Common myeloid progenitor, CD34-positive (primary cell): ENCODE data around the gene C1QL4.
A peak's percentile ranks its signal among the peaks of the same experiment; 100 is the strongest.

Experiments
- CTCF ChIA-PET: fragments of 350-600 bp; sonication (Branson Sonifier 250); formaldehyde crosslinking; loops from one replicate; lab custom pipeline; 2021; ENCODE audit warnings: antibody characterized with exemption; lab: Charles Lee
- POLR2A ChIA-PET: fragments of 350-600 bp; sonication (Branson Sonifier 250); formaldehyde crosslinking; loops from one replicate; lab custom pipeline; 2021; ENCODE audit warnings: antibody characterized with exemption; lab: Charles Lee
- DNase-seq, 3 donors: peaks; one replicate each; pipeline versions ENCODE4 v3.0.0 to v3.0.0-alpha.2; 2013
- H3K27ac ChIP-seq, 2 experiments: 1 replicate in 1 of 2; 2 replicates in 1 of 2; pipeline ENCODE4 v1.7.0; 2013; ENCODE audit warnings: inconsistent platforms in 2 of 2, low read length in 2 of 2, mild to moderate bottlenecking in 2 of 2, low read depth in 1 of 2, moderate library complexity in 1 of 2; ENCODE audit not compliant: severe bottlenecking in 2 of 2, insufficient read depth in 1 of 2, poor library complexity in 1 of 2
- H3K27me3 ChIP-seq, 5 experiments: replicated peaks in 2 of 5; 1 replicate in 3 of 5; 2 replicates in 2 of 5; pipeline versions ENCODE4 v1.6.1 to v1.7.0; 2013; ENCODE audit warnings: low read length in 4 of 5, mild to moderate bottlenecking in 2 of 5, moderate library complexity in 2 of 5, inconsistent platforms in 1 of 5; ENCODE audit not compliant: insufficient read depth in 5 of 5, control insufficient read depth in 4 of 5
- H3K36me3 ChIP-seq, 4 experiments: 1 replicate in 2 of 4; 2 replicates in 2 of 4; pipeline versions ENCODE4 v1.6.1 to v1.7.0; 2013; ENCODE audit warnings: low read length in 3 of 4, control low read depth in 1 of 4, mild to moderate bottlenecking in 1 of 4; ENCODE audit not compliant: control insufficient read depth in 4 of 4, insufficient read depth in 4 of 4
- H3K4me1 ChIP-seq, 4 experiments: 1 replicate in 3 of 4; 2 replicates in 1 of 4; pipeline versions ENCODE4 v1.6.1 to v1.7.1; 2013; ENCODE audit warnings: low read length in 3 of 4, mild to moderate bottlenecking in 3 of 4, control low read depth in 1 of 4, inconsistent platforms in 1 of 4, moderate library complexity in 1 of 4; ENCODE audit not compliant: control insufficient read depth in 4 of 4, insufficient read depth in 4 of 4; ENCODE audit errors: control extremely low read depth in 1 of 4
- H3K4me3 ChIP-seq, 7 experiments: 1 replicate in 4 of 7; 2 replicates in 3 of 7; pipeline versions ENCODE4 v1.5.1 to v1.7.0; 2013; ENCODE audit warnings: mild to moderate bottlenecking in 7 of 7, low read length in 6 of 7, moderate library complexity in 6 of 7, inconsistent platforms in 2 of 7, low read depth in 2 of 7, control low read depth in 1 of 7; ENCODE audit not compliant: insufficient read depth in 4 of 7, control insufficient read depth in 1 of 7; ENCODE audit errors: extremely low read depth in 1 of 7
- H3K9me3 ChIP-seq, 5 experiments: 1 replicate in 4 of 5; 2 replicates in 1 of 5; pipeline versions ENCODE4 v1.6.1 to v1.7.1; 2013; ENCODE audit warnings: low read length in 4 of 5, mild to moderate bottlenecking in 2 of 5, inconsistent platforms in 1 of 5, low read depth in 1 of 5, moderate library complexity in 1 of 5; ENCODE audit not compliant: control insufficient read depth in 4 of 5, insufficient read depth in 2 of 5; ENCODE audit errors: control extremely low read depth in 1 of 5
- WGBS: methylation state at CpG from one replicate; pipeline ENCODE4 v1.1.5; 2013; ENCODE audit not compliant: insufficient coverage; 5-methylcytosine and 5-hydroxymethylcytosine counted together

The C1QL4 gene

DNA sequence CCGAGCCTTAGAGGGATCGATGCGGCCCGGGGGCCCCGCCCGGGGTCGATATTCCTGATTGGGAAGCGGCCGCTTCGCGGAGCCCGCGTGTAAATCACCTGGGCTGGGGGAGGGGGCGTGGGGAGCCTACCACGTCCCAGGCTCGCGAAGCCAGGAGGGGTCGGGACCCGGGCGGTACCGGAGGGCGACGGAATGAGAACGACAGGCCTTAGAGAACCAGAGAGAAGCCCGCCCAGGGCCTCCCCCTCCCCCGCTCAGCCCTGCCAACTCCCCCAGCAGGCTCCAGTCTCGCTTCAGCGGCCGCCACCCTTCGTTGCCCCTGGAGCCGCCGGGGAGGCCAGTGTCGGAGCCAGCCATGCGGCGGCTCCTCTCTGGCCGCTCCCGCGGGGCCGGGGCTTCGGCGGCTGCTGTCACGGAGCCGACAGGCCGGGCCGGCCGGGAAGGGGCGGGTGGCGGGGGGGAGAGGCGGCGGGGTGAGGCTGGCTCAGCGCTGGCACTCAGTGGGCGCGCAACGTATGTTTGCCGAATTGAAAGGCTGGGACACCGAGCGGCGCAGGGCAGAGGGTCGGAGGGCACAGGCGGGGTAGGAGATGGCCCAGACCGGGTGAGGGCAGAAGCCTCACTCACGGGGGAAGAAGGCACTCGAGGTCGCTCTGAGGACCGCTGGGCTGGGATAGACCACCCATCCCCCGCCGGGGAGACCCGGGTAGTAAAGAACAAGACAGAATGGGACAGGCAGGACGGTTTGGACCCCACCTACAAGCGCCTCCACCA is 8.2 kb upstream of the C1QL4 start:
- peak overlapping the region in 5 of 7 experiments; percentile 0 to 66 (median 49) for H3K4me3 ChIP-seq
- CTCF ChIA-PET: interaction anchor here (1.1 to 6.6 kb wide), 6 partner anchors 13 to 182 kb away, joined by 3 to 52 read pairs (median 16); no protein-coding TSS in a partner anchor
- POLR2A ChIA-PET: interaction anchor here (0.6 kb wide), 1 partner anchor 153 kb away, joined by 3 read pairs; no protein-coding TSS in a partner anchor
- H3K9me3 ChIP-seq: no peaks in the 10 kb centered on the region
- H3K36me3 ChIP-seq: no peaks in the 10 kb centered on the region
- peaks cover 11 to 97% (median 56%) of the 10 kb centered on the region in 5 experiments for H3K27me3 ChIP-seq
- H3K27ac ChIP-seq: no peak overlapping the region
- peak in 2 of 3 donors; percentile 46 to 48 for DNase-seq
- WGBS: 1% methylated on average over 58 of the region's 70 CpGs
- peaks cover 0 to 58% (median 44%) of the 10 kb centered on the region in 4 experiments for H3K4me1 ChIP-seq

DNA sequence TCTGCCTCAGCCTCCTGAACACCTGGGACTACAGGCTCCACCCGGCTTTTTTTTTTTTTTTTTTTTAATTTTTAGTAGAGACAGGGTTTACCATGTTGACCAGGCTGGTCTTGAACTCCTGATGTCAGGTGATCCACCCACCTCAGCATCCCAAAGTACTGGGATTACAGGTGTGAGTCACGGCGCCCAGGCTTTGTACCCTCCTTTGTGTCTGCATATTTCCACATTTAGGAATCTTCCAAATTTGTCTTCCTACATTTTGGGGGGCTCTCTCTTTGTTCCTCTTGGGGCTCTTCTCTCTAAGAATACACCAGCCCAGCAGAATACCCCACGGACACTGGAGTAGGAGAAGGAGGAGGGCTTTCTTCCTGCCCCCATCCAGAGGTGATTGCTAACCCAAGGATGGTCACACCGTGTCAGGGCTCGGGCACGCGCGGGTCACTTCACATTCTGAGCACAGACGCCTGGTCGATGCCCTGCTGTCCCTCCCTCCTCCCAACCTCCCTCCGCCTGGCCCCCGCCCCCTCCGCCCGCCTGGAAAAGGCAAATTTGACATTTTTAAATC is 7.6 kb upstream of the C1QL4 start:
- POLR2A ChIA-PET: no interaction called here
- Histone ChIP-seq H3K4me3 (no peak overlapping the region), H3K27ac (no peak overlapping the region), H3K27me3 (peaks cover 11 to 100% (median 53%) of the 10 kb centered on the region in 5 experiments), H3K9me3 (no peaks in the 10 kb centered on the region), H3K36me3 (no peaks in the 10 kb centered on the region), H3K4me1 (peaks cover 0 to 58% (median 44%) of the 10 kb centered on the region in 4 experiments)
- WGBS: 5% methylated on average over 7 of the region's 15 CpGs
- DNase-seq: no peak
- CTCF ChIA-PET: interaction anchor here (1.0 to 4.0 kb wide), 2 partner anchors 52 to 160 kb away, joined by 3 to 124 read pairs; partner anchors contain the start of gene PRPH

- H3K9me3 ChIP-seq: no peaks in the 10 kb centered on the region
- H3K27me3 ChIP-seq: peaks cover 11 to 100% (median 50%) of the 10 kb centered on the region in 5 experiments
- H3K4me1 ChIP-seq: peaks cover 0 to 58% (median 44%) of the 10 kb centered on the region in 4 experiments
- ChIA-PET POLR2A (no interaction called here), CTCF (interaction anchor here (0.6 to 4.0 kb wide), 18 partner anchors 9 to 278 kb away, joined by 3 to 124 read pairs (median 4); partner anchors contain the start of gene PRPH)
- no peak for DNase-seq
- under 1% methylated on average over 27 of the region's 33 CpGs for WGBS
- no peaks in the 10 kb centered on the region for H3K36me3 ChIP-seq
- H3K4me3 ChIP-seq: peak overlapping the region in 6 of 7 experiments; percentile 20 to 73 (median 37)
- H3K27ac ChIP-seq: no peak overlapping the region
These were observed 6.1 kb upstream of the C1QL4 start for GRCh38 chr12:49342914-49343731.

DNA sequence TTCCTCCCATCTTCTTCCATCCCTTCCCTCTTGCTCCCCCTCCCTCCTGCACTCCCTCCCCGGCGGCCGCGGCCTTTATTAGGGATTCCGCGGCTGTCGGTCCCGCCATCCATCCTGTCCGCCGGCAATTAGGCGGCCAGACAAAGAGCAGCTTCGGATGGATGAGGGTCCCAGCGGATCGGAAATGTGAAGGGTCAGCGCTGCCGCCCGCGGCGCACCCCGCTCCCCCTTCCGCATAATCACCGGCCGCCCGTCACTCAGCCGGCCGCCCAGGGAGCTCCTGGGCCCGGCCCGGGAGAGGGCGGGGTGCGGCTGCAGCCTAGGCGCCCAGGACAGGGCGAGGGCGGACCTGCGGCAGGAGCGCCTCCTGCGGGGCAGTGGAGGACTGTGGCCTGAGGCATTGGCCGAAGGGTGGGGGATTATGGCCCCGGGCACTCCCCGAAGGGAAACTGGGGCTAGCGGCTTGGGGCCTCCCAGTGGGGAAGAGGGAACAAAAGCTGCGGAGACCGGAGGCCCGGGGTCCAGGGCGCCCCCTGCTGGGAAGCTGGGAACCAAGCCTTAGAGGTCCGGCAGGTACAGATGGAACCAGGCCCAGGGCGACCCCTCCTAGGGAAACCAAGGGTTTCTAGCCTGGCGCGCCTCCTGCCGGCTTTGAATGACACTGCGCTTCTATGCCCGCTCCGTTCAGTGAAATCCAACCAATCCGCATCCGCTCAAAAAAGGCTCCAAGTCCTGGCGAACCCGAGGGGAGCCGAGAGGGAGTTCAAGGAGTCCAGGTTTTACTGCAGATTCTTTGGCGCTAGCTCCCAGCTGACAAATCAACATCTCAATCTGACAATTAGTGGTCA is 5.3 kb upstream of the C1QL4 start:
- Histone ChIP-seq H3K27ac (no peak overlapping the region), H3K4me1 (peaks cover 0 to 55% (median 40%) of the 10 kb centered on the region in 4 experiments)

DNA sequence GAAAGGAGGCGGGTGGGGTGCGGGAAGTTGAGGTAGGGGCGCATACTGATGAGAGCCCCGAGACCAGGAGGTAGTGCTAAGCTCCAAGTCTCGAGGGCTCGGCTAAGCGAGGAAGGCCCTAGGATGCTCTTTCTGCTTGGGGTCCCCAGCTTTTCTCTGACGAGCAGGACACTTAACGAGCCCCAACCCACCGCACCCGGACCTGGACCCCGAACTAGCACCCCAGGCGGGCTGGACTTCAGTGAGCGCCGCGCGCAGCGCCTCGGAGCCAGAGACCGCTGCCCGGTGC is 4.7 kb upstream of the C1QL4 start:
- CTCF ChIA-PET: interaction anchor here (0.8 to 4.0 kb wide), 20 partner anchors 8 to 191 kb away, joined by 3 to 124 read pairs (median 4); partner anchors contain the start of genes PRPH and TROAP
- no peak for DNase-seq
- H3K36me3 ChIP-seq: no peaks in the 10 kb centered on the region
- 24% methylated on average over 20 of the region's 21 CpGs for WGBS
- H3K27ac ChIP-seq: no peak overlapping the region
- POLR2A ChIA-PET: no interaction called here
- H3K4me3 ChIP-seq: peak overlapping the region in 3 of 7 experiments; percentile 26 to 58 (median 51)
- no peaks in the 10 kb centered on the region for H3K9me3 ChIP-seq
- peaks cover 11 to 100% (median 44%) of the 10 kb centered on the region in 5 experiments for H3K27me3 ChIP-seq
- H3K4me1 ChIP-seq: peaks cover 0 to 53% (median 38%) of the 10 kb centered on the region in 4 experiments

More for the DNA sequence above, 5.3 kb upstream of the C1QL4 start:
- H3K27me3 ChIP-seq: peaks cover 11 to 100% (median 49%) of the 10 kb centered on the region in 5 experiments
- POLR2A ChIA-PET: no interaction called here
- DNase-seq: peak; percentile 84 to 90 (median 88)
- CTCF ChIA-PET: interaction anchor here (0.8 to 4.0 kb wide), 24 partner anchors 9 to 278 kb away, joined by 3 to 124 read pairs (median 4); partner anchors contain the start of genes PRPH and TROAP
- H3K4me3 ChIP-seq: peak overlapping the region; percentile 8 to 73 (median 26)
- WGBS: 1% methylated on average over 52 of the region's 58 CpGs
- no peaks in the 10 kb centered on the region for H3K36me3 ChIP-seq
- no peaks in the 10 kb centered on the region for H3K9me3 ChIP-seq
